Hematopoietic multipotent progenitor cell treated with erythropoietin and hydrocortisone succinate and interleukin-3 and kit ligand, for 8 days (in vitro differentiated cells): ENCODE results near the gene THRSP.
"Not testable (repeated sequence)": the region's sequence is repeated elsewhere in the genome, so short reads cannot be mapped to it uniquely, and the experiment has no call there.

ENCODE experiments used
- DNase-seq: peaks from one replicate; pipeline ENCODE4 v3.0.0-alpha.2; 2015

The THRSP gene

DNA sequence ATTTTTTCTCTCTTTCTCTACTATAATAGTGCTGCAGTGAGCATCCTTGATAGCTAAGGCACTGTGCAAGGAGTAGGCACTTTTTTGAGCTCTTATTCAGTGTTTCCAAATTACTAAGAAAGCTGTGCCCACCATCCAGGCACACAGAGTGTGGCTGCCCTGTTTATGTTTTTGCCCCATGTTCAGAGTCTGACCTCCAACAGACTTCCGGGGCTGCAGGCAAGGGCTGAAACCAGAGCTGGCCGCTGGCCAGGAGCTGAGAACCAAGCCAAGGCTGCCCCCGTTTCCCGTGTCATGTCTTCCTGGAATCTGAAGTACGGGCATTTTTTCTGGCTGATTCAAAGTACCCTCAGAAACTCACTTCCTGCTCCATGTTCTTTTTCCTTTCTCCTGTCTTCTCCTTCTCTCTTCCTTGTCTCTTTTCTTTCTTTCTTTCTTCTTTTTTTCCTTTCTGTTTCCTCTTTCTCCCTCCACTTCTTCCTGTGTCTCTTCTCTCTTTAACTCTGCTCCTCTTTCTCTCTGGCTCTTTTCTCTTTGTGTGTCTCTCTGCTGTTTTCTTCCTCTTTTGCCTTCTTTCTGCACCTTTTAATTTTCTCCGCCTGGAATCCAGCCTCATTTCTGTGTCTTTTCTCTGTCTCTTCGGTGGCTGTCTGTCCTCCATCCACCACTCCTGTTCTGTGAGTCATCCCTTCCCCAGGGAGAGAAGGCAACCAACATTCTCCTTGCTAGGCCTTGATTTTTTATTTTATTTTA lies 23.6 kb upstream of the THRSP start:
- peak; percentile 85 for DNase-seq

DNA sequence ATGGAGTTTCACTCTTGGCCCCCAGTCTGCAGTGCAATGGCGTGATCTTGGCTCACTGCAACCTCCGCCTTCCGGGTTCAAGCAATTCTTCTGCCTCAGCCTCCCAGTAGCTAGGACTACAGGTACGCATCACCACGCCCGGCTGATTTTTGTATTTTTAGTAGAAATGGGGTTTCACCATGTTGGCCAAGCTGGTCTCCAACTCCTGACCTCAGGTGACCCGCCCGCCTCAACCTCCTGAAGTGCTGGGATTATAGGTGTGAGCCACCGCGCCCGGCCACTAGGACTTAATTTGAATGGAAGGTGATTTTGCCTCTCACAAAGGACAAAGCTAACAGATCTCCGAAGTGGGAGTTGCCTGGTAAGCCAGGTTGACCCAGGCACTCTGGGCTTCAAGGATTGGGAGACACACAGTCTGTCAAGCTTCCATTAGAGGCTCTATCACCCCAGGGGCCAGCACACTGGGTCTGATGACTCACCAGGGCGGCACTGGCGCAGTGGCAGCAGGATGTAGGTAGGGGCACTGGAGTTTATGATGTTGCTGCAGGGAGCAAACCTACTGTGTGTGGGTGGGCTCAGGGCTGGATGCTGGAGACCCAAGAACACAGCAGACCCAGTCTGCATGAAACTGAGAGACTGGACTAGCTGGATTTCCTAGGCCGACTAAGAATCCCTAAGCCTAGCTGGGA lies 22.8 kb upstream of the THRSP start:
- DNase-seq: peak; percentile 47

DNA sequence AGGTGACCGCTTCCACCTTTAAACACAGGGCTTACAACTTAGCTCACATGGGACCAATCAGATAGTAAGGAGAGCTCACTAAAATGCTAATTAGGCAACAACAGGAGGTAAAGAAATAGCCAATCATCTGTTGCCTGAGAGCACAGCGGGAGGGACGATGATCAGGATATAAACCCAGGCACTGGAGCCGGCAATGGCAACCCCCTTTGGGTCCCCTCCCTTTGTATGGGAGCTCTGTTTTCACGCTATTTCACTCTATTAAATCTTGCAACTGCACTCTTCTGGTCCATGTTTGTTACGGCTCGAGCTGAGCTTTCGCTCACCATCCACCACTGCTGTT lies 22.3 kb upstream of the THRSP start:
- not testable (repeated sequence) for DNase-seq

DNA sequence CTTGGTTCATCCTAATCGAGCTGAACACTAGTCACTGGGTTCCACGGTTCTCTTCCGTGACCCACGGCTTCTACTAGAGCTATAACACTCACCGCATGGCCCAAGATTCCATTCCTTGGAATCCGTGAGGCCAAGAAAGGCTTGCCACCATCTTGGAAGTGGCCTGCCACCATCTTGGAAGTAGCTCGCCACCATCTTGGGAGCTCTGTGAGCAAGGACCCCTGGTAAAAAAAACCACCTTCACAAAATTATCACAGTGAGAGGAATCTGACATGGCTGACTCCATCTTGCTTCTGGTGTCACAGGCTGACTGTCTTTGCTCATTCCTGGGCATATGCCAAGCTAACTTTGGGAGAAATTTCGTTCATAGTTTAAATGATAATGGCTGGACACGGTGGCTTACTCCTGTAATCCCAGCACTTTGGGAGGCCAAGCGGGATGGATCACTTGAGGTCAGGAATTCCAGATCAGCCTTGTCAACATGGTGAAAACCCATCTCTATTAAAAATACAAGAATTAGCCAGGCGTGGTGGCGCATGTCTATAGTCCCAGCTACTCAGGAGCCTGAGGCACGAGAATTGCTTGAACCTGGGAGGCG lies 21.7 kb upstream of the THRSP start:
- DNase-seq: no peak

DNA sequence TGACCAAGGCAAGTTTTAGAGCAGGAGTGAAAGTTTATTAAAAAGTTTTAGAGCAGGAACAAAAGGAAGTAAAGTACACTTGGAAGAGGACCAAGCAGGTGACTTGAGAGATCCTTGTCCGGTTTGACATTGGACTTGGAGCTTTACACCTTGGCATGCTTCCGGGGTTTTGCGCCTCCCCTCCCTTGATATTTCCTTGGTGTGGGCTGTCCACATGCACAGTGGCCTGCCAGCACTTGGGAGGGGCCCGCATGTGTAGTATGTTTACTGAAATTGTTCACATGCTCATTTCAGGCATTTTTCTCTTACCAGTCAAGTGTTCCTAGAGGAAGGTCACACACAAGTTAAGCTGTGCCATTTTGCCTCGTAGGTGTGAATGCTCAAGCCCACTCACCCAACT lies 19.0 kb upstream of the THRSP start:
- no peak for DNase-seq

DNA sequence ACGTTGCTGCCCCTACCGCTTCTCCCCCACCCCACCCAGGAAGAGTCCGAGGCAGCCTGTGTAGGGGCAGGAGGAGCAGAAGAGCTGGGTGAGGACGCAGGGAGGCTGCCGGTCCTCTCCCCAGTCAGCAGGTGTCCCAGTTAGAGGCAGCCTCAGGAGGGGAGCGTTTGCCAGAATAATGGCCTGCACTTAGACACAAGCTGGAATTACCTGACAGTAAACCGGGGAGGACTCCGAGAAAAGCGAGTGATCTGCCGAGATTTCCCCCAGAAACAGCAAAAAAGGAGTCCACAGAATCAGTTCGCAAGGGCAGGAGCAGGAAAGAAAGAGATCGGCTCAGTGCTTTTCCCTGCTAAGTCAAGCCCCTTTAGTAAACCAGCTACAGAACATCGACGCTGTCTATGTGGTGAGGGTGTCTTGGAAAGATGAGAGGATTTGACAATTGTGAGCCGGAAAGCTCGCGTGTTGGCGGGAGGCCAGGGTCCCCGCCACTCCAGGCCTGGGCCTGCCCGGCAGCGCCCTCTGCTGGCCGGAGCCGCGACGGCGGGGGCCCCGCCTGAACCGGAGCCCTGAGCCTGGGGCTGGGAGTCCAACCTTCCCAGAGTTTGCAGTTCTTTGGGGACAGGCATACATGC lies 17.7 kb upstream of the THRSP start:
- DNase-seq: peak; percentile 63

DNA sequence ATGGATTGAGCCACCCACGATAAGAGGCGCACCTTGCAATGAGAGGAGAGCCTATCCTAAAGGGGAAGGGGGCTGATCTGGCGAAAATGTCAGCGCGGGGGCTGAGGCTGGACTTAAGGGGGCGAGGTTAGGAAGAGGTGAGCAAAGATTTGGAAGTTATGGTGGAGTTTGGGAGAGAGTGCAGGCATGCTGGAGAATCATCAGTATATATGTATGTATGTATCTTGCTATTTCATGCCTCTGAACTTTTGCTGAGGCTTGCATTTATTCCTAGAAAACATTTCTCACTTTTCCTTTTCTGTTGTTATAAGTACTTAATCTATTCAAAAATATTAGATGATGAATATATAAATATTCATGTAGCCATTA lies 17.2 kb upstream of the THRSP start:
- DNase-seq: no peak

DNA sequence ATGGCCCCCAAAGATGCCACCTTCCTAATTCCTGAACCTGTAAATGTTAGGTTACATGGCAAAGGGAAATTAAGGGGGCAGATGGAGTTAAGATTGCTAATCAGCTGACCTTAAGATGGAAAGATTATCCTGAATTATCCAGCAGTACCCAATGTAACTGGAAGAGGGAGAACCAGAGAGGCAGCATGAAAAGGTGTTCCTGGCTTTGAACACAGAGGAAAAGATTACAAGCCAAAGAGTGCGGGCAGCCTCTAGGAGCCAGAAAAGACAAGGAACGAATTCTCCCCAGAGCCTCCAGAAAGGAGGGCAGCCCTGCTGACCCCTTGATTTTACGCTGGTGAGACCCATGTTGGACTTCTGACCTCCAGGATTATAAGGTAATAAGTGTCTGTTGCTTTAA lies 15.1 kb upstream of the THRSP start:
- no peak for DNase-seq

DNA sequence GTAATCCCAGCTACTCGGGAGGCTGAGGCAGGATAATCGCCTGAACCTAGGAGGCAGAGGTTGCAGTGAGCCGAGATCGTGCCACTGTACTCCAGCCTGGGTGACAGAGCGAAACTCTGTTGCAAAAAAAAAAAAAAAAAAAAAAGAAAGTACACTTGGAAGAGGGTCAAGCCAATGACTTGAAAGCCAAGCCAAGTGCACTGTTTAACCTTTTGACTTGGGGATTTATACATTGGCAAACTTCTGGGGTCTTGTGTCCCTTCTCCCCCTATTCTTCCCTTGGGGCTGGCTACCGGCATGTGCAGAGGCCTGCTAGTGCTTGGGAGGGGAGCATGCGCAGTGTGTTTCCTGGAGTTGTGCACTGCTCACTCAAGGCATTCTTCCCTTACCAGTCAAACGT lies 14.3 kb upstream of the THRSP start:
- DNase-seq: no peak

DNA sequence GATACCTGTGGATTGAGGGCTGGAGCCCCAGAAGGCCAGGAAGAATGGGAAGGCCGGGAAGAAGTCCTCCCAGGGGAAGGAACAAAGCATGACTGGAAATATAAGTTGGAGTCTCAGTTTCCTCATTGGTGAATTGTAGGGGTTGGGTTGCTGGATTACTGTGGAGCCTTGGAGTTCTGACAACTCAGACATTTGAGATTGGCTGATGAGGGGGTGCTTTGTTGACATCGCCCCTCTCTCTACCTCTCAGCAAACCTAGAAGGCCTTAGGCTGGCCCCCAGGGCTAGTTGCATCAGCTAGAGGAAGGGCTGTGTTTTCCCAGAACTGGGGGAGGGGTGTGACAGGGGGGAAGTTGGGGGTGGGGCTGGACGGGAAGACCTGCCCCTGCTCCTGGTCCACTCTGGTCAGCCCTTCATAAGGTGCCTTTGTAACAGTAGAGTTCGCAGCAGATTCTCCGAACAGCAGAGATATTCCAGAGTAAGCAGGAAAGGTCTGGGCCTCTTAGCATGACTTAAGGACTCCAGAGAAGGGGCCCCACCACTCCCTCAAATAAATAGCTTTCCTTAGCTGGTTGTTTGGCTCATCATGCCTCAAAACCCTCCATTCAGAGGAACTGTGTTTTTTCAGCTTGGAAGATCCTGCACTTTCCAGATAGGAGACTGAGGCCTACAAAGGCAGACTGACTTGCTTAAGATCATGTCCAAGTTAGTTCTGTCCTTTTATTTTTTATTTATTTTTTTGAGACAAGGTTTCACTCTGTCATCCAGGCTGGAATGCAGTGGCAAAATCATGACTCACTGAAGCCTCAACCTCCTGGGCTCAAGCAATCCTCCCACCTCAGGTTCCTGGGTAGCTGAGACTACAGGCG lies 12.5 kb upstream of the THRSP start:
- no peak for DNase-seq

DNA sequence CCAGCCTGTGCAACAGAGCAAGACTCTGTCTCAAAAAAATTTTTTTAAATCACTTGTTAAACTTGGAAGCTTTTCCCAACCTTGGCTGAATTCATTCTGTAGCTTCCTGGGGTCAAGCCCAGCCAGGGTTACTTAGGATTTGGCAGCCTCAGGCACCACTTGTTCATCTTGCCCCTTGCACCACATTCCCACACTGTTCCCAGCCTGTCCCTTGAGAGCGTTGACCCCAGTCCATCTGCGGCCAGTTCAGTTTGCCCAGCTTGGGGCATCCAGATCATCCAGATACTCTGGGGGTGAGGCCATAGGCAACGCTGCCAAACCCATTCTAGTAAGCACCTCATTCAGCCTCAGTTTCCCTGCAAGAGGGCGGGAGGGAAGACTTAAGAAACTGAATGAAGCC lies 8.7 kb upstream of the THRSP start:
- DNase-seq: no peak

DNA sequence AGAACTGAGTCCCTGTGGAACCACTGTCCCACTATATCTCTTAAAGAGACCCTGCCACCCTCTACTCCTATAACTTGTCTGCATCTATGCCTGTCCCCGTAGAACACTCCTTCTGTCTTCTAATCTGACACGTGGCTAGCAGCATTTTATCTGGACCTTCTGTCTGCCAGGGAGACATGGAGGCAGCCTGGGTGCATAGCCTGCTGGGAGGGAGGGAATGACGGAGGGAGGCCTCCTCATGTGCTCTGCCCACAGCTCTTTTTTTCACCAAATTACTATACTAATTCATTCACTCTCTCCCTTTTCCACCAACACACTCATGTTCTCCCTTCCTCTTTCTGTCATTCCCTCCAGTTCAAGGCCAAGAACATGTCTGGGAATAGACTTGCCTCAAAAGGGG lies 7.6 kb upstream of the THRSP start:
- DNase-seq: peak; percentile 31

DNA sequence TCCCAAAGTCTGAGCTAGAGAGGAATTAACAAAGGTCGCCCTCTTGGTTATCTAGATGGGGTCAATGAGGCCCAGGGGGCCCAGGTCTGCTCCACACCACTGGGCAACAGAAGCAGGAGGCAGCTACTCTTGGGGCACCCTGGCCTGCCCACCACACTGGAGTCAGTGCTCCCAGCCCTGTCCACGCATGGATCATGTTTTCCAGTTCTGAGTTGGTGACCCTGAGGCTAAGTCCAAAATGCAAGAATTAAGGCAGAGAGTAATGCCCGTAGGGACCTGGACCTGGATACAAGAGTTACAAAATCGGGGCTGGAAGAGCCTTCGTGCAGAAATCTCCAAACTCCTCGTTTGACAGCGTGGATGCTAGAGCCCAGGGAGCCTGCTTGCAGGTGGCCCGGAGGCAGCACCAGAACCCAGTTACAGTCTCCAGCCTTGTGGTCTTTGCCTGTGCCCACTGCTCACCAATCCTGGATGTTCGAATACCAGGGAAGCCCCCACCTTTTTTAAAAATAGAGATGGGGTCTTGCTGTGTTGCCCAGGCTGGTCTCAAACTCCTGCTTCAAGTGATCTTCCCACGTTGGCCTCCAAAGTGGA lies 6.1 kb upstream of the THRSP start:
- DNase-seq: no peak

DNA sequence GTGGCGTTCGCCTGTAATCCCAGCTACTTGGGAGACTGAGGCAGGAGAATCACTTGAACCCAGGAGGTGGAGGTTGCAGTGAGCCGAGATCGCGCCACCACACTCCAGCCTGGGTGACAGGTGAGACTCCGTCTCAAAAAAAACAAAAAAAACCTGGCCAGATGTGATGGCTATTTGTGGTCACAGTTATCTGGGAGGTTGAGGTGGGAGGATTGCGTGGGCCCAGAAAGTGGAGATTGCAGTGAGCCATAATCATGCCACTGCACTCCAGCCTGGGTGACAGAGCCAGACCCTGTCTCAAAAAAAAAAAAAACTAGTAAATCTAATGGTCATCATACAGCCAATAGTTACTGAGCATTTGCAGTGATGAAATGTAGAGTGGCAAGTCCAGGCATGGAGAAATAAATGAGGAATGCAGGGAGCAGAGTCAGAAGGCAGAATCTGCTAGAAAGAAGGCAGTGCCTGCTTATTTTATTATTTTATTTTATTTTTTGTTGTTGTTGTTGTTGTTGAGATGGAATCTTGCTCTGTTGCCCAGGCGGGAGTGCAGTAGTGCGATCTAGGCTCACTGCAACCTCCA lies 3.8 kb upstream of the THRSP start:
- DNase-seq: not testable (repeated sequence)

DNA sequence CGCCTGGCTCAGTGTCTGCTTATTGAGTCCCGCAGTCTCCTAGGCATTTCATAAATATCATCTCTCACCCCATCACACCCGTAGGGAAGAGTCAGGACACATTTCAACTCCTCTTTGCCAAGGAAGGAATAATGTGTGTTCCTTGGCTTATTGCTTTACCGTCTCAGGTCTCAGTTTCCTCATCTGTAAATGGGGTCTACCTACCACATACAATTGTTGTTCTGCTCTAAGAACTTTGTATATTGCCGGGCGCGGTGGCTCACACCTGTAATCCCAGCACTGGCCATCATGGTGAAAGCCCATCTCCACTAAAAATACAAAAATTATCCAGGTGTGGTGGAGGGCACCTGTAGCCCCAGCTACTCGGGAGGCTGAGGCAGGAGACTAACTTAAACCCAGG lies 3.1 kb upstream of the THRSP start:
- DNase-seq: no peak

DNA sequence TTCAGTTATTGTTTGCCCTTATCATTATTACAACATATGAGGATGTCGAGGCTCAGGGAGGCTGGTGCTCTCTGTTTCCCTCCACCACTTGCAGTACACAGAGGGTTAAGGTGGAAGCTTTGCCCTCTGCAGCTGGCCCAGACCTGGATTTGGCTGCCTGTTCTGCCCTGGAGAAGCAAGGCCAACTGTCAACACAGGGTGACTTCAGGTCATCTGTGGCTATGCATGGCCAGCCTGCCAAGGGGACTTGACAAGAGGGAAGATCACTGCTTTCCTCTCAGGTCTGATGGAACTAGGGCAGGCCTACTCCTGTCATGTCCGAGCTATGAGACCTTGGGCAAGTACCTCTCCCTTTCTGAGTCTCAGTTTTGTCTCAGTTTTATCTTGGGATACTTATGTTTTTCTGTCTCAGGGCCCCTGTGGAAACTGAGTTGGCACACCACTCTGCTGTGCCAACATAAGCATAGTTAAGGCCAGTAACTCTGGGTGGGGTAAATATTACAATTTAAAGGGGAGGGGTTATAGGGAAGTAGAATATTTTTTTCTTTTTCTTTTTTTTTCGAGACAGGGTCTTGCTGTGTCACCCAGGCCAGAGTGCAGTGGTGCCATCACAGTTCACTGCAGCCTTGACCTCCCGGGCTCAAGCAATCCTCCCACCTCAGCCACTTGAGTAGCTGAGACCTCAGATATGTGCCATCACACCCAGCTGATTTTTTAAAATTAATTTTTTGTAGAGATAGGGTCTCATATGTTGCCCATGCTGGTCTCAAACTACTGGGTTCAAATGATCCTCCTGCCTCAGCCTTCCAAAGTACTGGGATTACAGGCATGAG lies 2.4 kb upstream of the THRSP start:
- no peak for DNase-seq

DNA sequence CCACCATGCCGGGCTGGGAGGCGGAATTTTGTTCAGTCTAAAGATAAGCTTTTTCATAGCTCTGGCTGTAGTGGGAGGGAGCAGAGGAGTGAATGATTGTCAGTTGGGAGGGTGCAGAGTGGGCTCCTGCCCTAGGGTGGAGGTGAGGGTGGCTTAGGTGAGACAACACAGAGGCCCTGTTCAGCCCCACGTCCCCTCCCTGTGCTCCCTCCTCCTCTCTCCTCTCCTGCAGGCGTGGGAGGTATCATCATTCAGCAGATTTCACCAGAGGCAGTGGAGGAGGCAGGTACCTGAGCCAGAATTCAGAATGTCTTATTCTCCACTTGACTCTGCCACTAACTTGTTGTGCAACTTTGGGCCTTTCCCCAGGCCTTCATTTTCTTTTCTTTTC lies 1.7 kb upstream of the THRSP start:
- DNase-seq: no peak

DNA sequence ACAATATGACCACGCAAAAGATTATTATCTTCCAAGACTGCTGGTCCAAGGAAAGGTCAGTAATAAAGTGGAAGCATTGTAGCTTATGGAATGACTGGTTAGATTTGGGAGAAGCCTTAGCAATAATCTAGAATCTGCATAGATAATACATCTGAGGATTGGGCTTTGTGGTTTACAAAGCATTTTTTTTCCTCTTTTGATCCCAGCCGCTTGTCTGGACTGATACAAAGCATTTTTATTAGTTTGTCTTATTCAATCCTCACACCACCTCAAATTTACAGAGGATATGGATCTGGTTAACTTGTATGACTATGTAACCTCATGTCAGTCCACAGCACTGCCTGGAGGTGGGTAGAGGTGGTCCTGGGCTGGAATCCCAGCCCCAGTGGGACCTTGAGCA lies 990 bp upstream of the THRSP start:
- no peak for DNase-seq

DNA sequence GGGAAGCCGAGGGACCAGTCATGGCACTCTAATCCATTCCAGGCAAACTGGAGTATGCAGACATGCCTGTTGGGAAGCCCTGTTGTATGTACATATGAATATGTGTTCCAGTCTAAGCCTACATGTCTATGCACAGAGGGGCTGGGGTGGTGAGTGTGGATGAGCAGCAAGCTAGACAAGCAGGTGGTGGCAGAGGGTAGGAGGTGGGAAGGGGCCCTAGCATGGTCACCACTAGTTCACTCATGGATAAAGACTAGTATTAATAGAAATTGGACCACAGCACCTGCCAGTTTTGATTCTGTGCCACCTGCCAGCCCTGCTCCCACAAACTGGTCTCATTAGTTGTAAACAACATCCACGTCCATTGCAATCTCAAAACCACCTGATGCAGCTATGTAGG lies 1.5 kb downstream of the THRSP start:
- DNase-seq: no peak

DNA sequence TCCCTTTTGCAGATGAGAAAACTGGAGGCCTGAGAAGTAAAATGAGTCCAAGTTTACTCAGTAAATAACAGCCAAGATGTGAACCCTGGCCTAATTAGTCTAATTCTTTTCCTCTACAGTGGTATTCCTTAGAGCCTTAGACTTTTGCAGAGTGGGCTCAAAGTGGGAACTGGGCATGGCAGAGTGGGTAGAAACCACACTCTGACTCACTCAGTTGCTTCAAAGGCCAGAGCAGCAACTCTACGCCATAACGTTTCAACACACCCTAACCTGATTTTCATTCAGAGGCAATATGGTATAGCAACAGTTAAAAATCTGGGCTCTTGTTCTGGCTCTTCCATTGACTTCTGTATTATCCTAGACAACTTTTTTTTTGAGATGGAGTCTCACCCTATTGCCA lies 2.8 kb downstream of the THRSP start:
- no peak for DNase-seq

DNA sequence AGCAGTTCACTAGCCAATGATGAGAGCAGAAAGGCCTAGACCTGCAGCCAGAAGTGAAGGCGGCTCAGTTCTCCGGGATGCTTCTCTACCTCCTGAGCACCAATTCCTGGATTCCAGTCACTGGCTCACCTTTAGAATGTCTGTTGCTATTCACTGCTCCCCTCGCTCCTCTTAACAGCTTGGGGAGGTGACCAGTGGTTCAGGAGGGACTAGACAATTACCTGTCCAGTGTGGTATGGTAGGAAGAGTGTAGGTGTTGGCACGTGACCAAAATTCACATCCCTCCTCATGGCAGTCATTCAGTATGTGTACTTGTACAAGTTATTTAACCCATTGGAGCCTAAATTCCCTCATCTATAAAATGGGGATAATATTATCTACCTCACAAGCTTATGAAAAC lies 4.0 kb downstream of the THRSP start:
- no peak for DNase-seq
